ENCODE data around the gene MMP24.
A peak's percentile ranks its signal among the peaks of the same experiment; 100 is the strongest.
"Not testable (repeated sequence)": the region's sequence is repeated elsewhere in the genome, so short reads cannot be mapped to it uniquely, and the experiment has no call there.

Gene MMP24

GRCh38 chr20:35306931-35307517, 80.5 kb downstream of the MMP24 start:
- TF ChIP-seq, protein P1, sequence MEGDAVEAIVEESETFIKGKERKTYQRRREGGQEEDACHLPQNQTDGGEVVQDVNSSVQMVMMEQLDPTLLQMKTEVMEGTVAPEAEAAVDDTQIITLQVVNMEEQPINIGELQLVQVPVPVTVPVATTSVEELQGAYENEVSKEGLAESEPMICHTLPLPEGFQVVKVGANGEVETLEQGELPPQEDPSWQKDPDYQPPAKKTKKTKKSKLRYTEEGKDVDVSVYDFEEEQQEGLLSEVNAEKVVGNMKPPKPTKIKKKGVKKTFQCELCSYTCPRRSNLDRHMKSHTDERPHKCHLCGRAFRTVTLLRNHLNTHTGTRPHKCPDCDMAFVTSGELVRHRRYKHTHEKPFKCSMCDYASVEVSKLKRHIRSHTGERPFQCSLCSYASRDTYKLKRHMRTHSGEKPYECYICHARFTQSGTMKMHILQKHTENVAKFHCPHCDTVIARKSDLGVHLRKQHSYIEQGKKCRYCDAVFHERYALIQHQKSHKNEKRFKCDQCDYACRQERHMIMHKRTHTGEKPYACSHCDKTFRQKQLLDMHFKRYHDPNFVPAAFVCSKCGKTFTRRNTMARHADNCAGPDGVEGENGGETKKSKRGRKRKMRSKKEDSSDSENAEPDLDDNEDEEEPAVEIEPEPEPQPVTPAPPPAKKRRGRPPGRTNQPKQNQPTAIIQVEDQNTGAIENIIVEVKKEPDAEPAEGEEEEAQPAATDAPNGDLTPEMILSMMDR (IDR thresholded peaks at IDR 0.05; ENCODE audit: extremely low read depth, missing control alignments), result peak; percentile 45
- DNase-seq (ENCODE audit: low spot score), result no peak

GRCh38 chr20:35307666-35308653, 81.5 kb downstream of the MMP24 start:
- TF ChIP-seq, protein P1 (IDR thresholded peaks at IDR 0.05; ENCODE audit: extremely low read depth, missing control alignments), result no peak
- no peak for DNase-seq (ENCODE audit: low spot score)

- TF ChIP-seq, protein P1 (IDR thresholded peaks at IDR 0.05; ENCODE audit: extremely low read depth, missing control alignments), result no peak
- no peak for DNase-seq (ENCODE audit: low spot score)
These were observed 84.9 kb downstream of the MMP24 start for GRCh38 chr20:35311409-35311808.

- no peak for DNase-seq (ENCODE audit: low spot score)
These were observed 85.3 kb downstream of the MMP24 start for GRCh38 chr20:35311822-35312221.

DNA sequence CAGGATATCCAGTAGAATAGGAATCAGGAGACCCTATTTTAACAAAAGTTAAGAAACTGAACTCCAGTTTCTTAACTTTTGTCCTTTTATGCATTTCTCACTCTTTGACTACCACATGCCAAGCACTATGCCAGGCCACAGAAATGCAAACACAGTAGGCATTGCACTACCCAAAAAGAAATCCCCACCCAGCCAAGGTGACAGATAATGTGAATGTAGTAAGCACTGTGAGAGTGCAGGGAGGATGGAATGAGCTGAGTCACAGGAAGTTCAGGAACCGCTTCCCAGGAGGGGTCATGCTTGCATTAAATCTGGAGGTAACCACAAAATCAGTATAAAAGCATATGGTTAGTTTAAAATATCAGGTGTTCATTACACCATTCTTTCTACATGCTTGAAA, 85.8 kb downstream of the MMP24 start:
- no peak for DNase-seq (ENCODE audit: low spot score)
- TF ChIP-seq, protein P1 (IDR thresholded peaks at IDR 0.05; ENCODE audit: extremely low read depth, missing control alignments), result no peak

More at GRCh38 chr20:35311822-35312221, 85.3 kb downstream of the MMP24 start:
- TF ChIP-seq, protein P1 (IDR thresholded peaks at IDR 0.05; ENCODE audit: extremely low read depth, missing control alignments), result no peak

DNA sequence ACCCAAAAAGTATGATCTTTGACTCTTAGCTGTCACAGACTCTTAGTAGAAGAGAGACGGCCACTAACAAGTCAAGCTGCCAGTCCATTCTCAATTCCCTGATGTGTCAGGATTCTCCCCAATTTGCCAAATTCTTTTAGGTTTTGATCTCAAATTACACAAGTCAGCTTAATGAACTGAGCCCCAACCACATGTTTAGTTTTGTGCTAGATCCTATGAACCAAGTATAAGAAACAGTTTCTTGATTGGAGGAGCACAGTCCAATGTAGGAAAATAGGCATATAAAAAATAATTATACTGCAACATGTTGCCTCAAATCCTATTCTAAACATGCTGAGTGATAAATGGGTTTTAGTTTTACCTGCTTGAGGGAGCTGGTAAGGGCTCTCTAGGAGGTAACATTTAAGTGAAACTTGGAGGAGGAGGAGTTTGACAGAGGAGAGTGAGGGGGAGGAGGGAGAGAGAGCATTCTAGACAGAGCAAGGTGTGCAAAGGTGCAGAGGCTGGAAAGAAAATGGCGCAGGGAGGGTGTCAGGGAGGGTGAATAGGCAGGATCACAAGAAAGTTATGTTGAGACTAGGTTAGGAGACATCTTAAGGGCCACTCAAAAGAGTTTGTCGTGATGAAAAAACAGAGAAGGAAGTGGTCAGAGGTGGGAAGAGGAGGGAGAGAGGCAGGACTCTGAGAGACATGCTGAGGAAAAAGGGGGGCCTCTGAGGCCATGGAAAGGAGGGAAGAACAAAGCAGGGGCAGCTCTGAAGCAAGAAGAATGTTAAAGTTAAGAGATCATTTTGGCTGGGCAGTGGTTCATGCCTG, 88.5 kb downstream of the MMP24 start:
- DNase-seq (ENCODE audit: low spot score), result no peak
- TF ChIP-seq, protein P1 (IDR thresholded peaks at IDR 0.05; ENCODE audit: extremely low read depth, missing control alignments), result no peak

DNA sequence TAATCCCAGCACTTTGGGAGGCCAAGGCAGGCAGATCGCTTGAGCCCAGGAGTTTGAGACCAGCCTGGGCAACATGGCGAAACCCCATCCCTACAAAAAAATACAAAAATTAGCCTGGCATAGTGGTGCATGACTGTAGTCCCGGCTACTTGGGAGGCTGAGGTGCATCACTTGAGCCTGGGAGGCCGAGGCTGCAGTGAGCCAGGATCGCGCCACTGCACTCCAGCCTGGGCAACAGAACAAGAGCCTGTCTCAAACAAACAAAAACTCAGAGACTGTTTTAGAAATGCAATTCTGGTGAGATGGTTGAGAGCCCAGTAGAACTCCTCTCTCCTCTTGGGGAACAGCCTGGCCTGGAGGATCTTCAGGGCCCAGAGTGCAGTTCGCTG, 89.1 kb downstream of the MMP24 start:
- not testable (repeated sequence) for DNase-seq (ENCODE audit: low spot score)
